ENCODE measurements around the gene IDH3G.

GRCh38 chrX:153799326-153799725 is 5.2 kb upstream of the IDH3G start:
- no peak for TF ChIP-seq CTCF (IDR thresholded peaks at IDR 0.05)
- TF ChIP-seq POLR2A (IDR thresholded peaks at IDR 0.05): no peak
- no peak for TF ChIP-seq POLR2AphosphoS5 (IDR thresholded peaks at IDR 0.05)

All from breast epithelium (tissue), 3 donors.